ENCODE measurements around the gene FAM9A. TPM values are rescaled to one million over a fixed set of nuclear protein-coding genes. Genes with fewer than 3 reads are reported as not detected.

The FAM9A gene
- total RNA-seq, result not detected
- not detected for total RNA-seq (2013)
- total RNA-seq, result 0 to 0.09 (median 0) reads per million in 29 experiments

- Mint-ChIP-seq H3K4me3 (no peak within 1 kb of the TSS), H3K36me3 (no peaks in the 10 kb centered on the region), H3K27ac (no peak within 1 kb of the TSS), H3K9me3 (no peaks in the 10 kb centered on the region), H3K27me3 (peaks cover 4% of the 10 kb centered on the region in 2 donors), H3K4me1 (no peaks in the 10 kb centered on the region)
- no peaks in the 10 kb centered on the region for H3K9me3 ChIP-seq
- H3K27ac ChIP-seq (ENCODE audit: low read length), result no peak within 1 kb of the TSS
- H3K4me1 ChIP-seq (ENCODE audit: control insufficient read depth in 1 of 2, extremely low read depth in 1 of 2, insufficient read depth in 2 of 2, low read length in 2 of 2), result no peaks in the 10 kb centered on the region
- no peak within 1 kb of the TSS for H3K4me3 ChIP-seq (ENCODE audit: control insufficient read depth in 1 of 2, extremely low read depth in 1 of 2, low read length in 1 of 2)
- no peaks in the 10 kb centered on the region for H3K27me3 ChIP-seq (replicated peaks in 1 of 2; ENCODE audit: control insufficient read depth in 2 of 2, extremely low read depth in 1 of 2, insufficient read depth in 2 of 2, low read length in 1 of 2)
- no peak for ATAC-seq (replicated peaks in 1 of 4)
- 93% methylated on average over 12 of the region's 32 CpGs for WGBS (ENCODE audit: insufficient coverage)
- H3K36me3 ChIP-seq (ENCODE audit: control insufficient read depth in 2 of 2, extremely low read depth in 1 of 2, insufficient read depth in 1 of 2, low read length in 1 of 2), result no peaks in the 10 kb centered on the region
- no peak for DNase-seq
- POLR2A ChIA-PET, result no interaction called here
- CTCF ChIA-PET, result interaction anchor here in 1 of 2 donors (0.6 kb wide), 1 partner anchor 10 kb away, joined by 4 read pairs; no protein-coding TSS in a partner anchor
Measured at GRCh38 chrX:8801041-8801599, at the start of gene FAM9A. FAM9A (minus strand) TSS chrX:8801383; CDS start chrX:8800171, 1,212 bp downstream.

- H3K36me3 Mint-ChIP-seq, result no peaks in the 10 kb centered on the region
- H3K9me3 ChIP-seq, result no peaks in the 10 kb centered on the region
- no peak overlapping the region for H3K4me3 ChIP-seq (ENCODE audit: control insufficient read depth in 1 of 2, extremely low read depth in 1 of 2, low read length in 1 of 2)
- H3K4me3 Mint-ChIP-seq, result no peak overlapping the region
- DNase-seq (no peak), ATAC-seq (replicated peaks in 1 of 4) (no peak)
- H3K27ac Mint-ChIP-seq, result no peak overlapping the region
- H3K27ac ChIP-seq (ENCODE audit: low read length), result no peak overlapping the region
- H3K27me3 Mint-ChIP-seq, result peaks cover 8 to 29% of the 10 kb centered on the region in 2 donors
- no peaks in the 10 kb centered on the region for H3K36me3 ChIP-seq (ENCODE audit: control insufficient read depth in 2 of 2, extremely low read depth in 1 of 2, insufficient read depth in 1 of 2, low read length in 1 of 2)
- ChIA-PET POLR2A (no interaction called here), CTCF (no interaction called here)
- H3K9me3 Mint-ChIP-seq, result no peaks in the 10 kb centered on the region
- peaks cover 0 to 2% of the 10 kb centered on the region in 2 experiments for H3K27me3 ChIP-seq (replicated peaks in 1 of 2; ENCODE audit: control insufficient read depth in 2 of 2, extremely low read depth in 1 of 2, insufficient read depth in 2 of 2, low read length in 1 of 2)
- H3K4me1 ChIP-seq (ENCODE audit: control insufficient read depth in 1 of 2, extremely low read depth in 1 of 2, insufficient read depth in 2 of 2, low read length in 2 of 2), result no peaks in the 10 kb centered on the region
- H3K4me1 Mint-ChIP-seq, result no peaks in the 10 kb centered on the region
- 58% methylated on average over 2 of the region's 6 CpGs for WGBS (ENCODE audit: insufficient coverage)
Measured at GRCh38 chrX:8850478-8850877, 49.3 kb upstream of the FAM9A start.

- H3K4me3 Mint-ChIP-seq, result no peak overlapping the region
- H3K36me3 Mint-ChIP-seq, result no peaks in the 10 kb centered on the region
- no peak overlapping the region for H3K4me3 ChIP-seq (ENCODE audit: control insufficient read depth in 1 of 2, extremely low read depth in 1 of 2, low read length in 1 of 2)
- no peak overlapping the region for H3K27ac ChIP-seq (ENCODE audit: low read length)
- H3K27me3 Mint-ChIP-seq, result peaks cover 9 to 27% of the 10 kb centered on the region in 2 donors
- H3K4me1 ChIP-seq (ENCODE audit: control insufficient read depth in 1 of 2, extremely low read depth in 1 of 2, insufficient read depth in 2 of 2, low read length in 2 of 2), result no peaks in the 10 kb centered on the region
- ChIA-PET CTCF (no interaction called here), POLR2A (interaction anchor here in 1 of 2 donors (0.6 kb wide), 1 partner anchor 642 kb away, joined by 5 read pairs; no protein-coding TSS in a partner anchor)
- DNase-seq (peak in 1 of 35 experiments; percentile 0), ATAC-seq (replicated peaks in 1 of 4) (no peak)
- H3K9me3 ChIP-seq, result no peaks in the 10 kb centered on the region
- 50% methylated on average over 1 of the region's 2 CpGs for WGBS (ENCODE audit: insufficient coverage)
- H3K27ac Mint-ChIP-seq, result no peak overlapping the region
- H3K27me3 ChIP-seq (replicated peaks in 1 of 2; ENCODE audit: control insufficient read depth in 2 of 2, extremely low read depth in 1 of 2, insufficient read depth in 2 of 2, low read length in 1 of 2), result peaks cover 0 to 2% of the 10 kb centered on the region in 2 experiments
- no peaks in the 10 kb centered on the region for H3K36me3 ChIP-seq (ENCODE audit: control insufficient read depth in 2 of 2, extremely low read depth in 1 of 2, insufficient read depth in 1 of 2, low read length in 1 of 2)
- no peaks in the 10 kb centered on the region for H3K4me1 Mint-ChIP-seq
- no peaks in the 10 kb centered on the region for H3K9me3 Mint-ChIP-seq
Measured at GRCh38 chrX:8849945-8850344, 48.8 kb upstream of the FAM9A start.

GRCh38 chrX:8849458-8849857 is 48.3 kb upstream of the FAM9A start:
- H3K27ac Mint-ChIP-seq, result no peak overlapping the region
- ATAC-seq (replicated peaks in 1 of 4) (no peak), DNase-seq (no peak)
- Histone ChIP-seq H3K36me3 (ENCODE audit: control insufficient read depth in 2 of 2, extremely low read depth in 1 of 2, insufficient read depth in 1 of 2, low read length in 1 of 2) (no peaks in the 10 kb centered on the region), H3K27ac (ENCODE audit: low read length) (no peak overlapping the region), H3K4me1 (ENCODE audit: control insufficient read depth in 1 of 2, extremely low read depth in 1 of 2, insufficient read depth in 2 of 2, low read length in 2 of 2) (no peaks in the 10 kb centered on the region), H3K4me3 (ENCODE audit: control insufficient read depth in 1 of 2, extremely low read depth in 1 of 2, low read length in 1 of 2) (no peak overlapping the region), H3K9me3 (no peaks in the 10 kb centered on the region), H3K27me3 (replicated peaks in 1 of 2; ENCODE audit: control insufficient read depth in 2 of 2, extremely low read depth in 1 of 2, insufficient read depth in 2 of 2, low read length in 1 of 2) (peaks cover 0 to 2% of the 10 kb centered on the region in 2 experiments)
- ChIA-PET POLR2A (interaction anchor here in 1 of 2 donors (0.6 kb wide), 1 partner anchor 643 kb away, joined by 5 read pairs; no protein-coding TSS in a partner anchor), CTCF (no interaction called here)
- no peaks in the 10 kb centered on the region for H3K36me3 Mint-ChIP-seq
- no CpG with 5 or more reads among the region's 2 CpGs for WGBS (ENCODE audit: insufficient coverage)
- H3K27me3 Mint-ChIP-seq, result peaks cover 9 to 24% of the 10 kb centered on the region in 2 donors
- no peaks in the 10 kb centered on the region for H3K9me3 Mint-ChIP-seq
- H3K4me1 Mint-ChIP-seq, result no peaks in the 10 kb centered on the region
- H3K4me3 Mint-ChIP-seq, result no peak overlapping the region

- no peaks in the 10 kb centered on the region for H3K4me1 Mint-ChIP-seq
- WGBS (ENCODE audit: insufficient coverage), result no CpG with 5 or more reads among the region's 3 CpGs
- ATAC-seq (replicated peaks in 1 of 4) (no peak), DNase-seq (no peak)
- POLR2A ChIA-PET, result no interaction called here
- CTCF ChIA-PET, result no interaction called here
- Histone ChIP-seq H3K36me3 (ENCODE audit: control insufficient read depth in 2 of 2, extremely low read depth in 1 of 2, insufficient read depth in 1 of 2, low read length in 1 of 2) (no peaks in the 10 kb centered on the region), H3K4me3 (ENCODE audit: control insufficient read depth in 1 of 2, extremely low read depth in 1 of 2, low read length in 1 of 2) (no peak overlapping the region), H3K9me3 (no peaks in the 10 kb centered on the region), H3K27ac (ENCODE audit: low read length) (no peak overlapping the region), H3K4me1 (ENCODE audit: control insufficient read depth in 1 of 2, extremely low read depth in 1 of 2, insufficient read depth in 2 of 2, low read length in 2 of 2) (no peaks in the 10 kb centered on the region), H3K27me3 (replicated peaks in 1 of 2; ENCODE audit: control insufficient read depth in 2 of 2, extremely low read depth in 1 of 2, insufficient read depth in 2 of 2, low read length in 1 of 2) (peaks cover 0 to 2% of the 10 kb centered on the region in 2 experiments)
- no peaks in the 10 kb centered on the region for H3K36me3 Mint-ChIP-seq
- H3K27ac Mint-ChIP-seq, result no peak overlapping the region
- H3K27me3 Mint-ChIP-seq, result peaks cover 9 to 24% of the 10 kb centered on the region in 2 donors
- H3K9me3 Mint-ChIP-seq, result no peaks in the 10 kb centered on the region
- no peak overlapping the region for H3K4me3 Mint-ChIP-seq
Measured at GRCh38 chrX:8848911-8849310, 47.7 kb upstream of the FAM9A start.

- no peaks in the 10 kb centered on the region for H3K9me3 ChIP-seq
- H3K27ac ChIP-seq (ENCODE audit: low read length), result no peak overlapping the region
- Mint-ChIP-seq H3K27ac (no peak overlapping the region), H3K4me3 (no peak overlapping the region), H3K9me3 (no peaks in the 10 kb centered on the region), H3K4me1 (no peaks in the 10 kb centered on the region), H3K27me3 (peaks cover 9 to 25% of the 10 kb centered on the region in 2 donors), H3K36me3 (no peaks in the 10 kb centered on the region)
- no peak for DNase-seq
- ATAC-seq (replicated peaks in 1 of 4), result no peak
- no peak overlapping the region for H3K4me3 ChIP-seq (ENCODE audit: control insufficient read depth in 1 of 2, extremely low read depth in 1 of 2, low read length in 1 of 2)
- no peaks in the 10 kb centered on the region for H3K36me3 ChIP-seq (ENCODE audit: control insufficient read depth in 2 of 2, extremely low read depth in 1 of 2, insufficient read depth in 1 of 2, low read length in 1 of 2)
- ChIA-PET CTCF (no interaction called here), POLR2A (no interaction called here)
- peaks cover 0 to 2% of the 10 kb centered on the region in 2 experiments for H3K27me3 ChIP-seq (replicated peaks in 1 of 2; ENCODE audit: control insufficient read depth in 2 of 2, extremely low read depth in 1 of 2, insufficient read depth in 2 of 2, low read length in 1 of 2)
- no CpG with 5 or more reads among the region's 3 CpGs for whole genome bisulfite sequencing (ENCODE audit: insufficient coverage)
- no peaks in the 10 kb centered on the region for H3K4me1 ChIP-seq (ENCODE audit: control insufficient read depth in 1 of 2, extremely low read depth in 1 of 2, insufficient read depth in 2 of 2, low read length in 2 of 2)
Measured at GRCh38 chrX:8848441-8848840, 47.3 kb upstream of the FAM9A start.

All from T-cell (primary cell).